Measurements from ENCODE around the gene RIOK3.

RIOK3 gene

GRCh38 chr18:23528580-23529472 lies 75.7 kb downstream of the RIOK3 start:
- no peak for DNase-seq (ENCODE audit: low spot score)

DNA sequence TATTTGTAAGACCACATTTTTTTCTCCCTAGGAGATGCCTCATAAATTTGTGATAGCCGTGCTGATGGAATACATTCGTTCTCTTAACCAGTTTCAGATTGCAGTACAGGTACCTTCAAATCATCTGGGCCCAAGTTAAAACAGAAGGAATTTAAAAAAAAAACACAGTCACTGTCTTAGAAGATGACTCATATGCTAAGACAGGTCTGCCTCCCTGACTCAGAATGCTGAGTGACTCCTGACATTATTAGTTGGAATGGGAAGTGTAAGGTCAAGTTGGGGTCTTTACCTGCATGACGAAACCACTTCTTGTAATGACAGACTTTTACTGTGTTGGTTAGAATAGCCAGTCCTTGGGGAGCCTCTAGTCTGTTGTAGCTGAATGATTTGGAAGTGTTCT lies 76.5 kb downstream of the RIOK3 start:
- no peak for DNase-seq (ENCODE audit: low spot score)

DNA sequence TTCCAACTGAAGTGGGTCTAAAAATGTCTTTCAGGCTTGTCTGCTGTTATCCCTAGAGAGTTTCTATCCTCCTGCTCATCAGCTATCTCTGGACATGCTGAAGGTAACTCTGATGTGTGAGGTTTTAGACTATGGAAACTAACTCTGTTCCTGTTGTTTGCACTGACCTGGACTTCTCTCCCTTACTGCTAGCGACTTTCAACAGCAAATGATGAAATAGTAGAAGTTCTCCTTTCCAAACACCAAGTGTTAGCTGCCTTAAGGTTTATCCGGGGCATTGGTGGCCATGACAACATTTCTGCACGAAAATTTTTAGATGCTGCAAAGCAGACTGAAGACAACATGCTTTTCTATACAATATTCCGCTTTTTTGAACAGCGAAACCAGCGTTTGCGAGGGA lies 77.1 kb downstream of the RIOK3 start:
- no peak for DNase-seq (ENCODE audit: low spot score)

GRCh38 chr18:23531912-23532311 lies 78.8 kb downstream of the RIOK3 start:
- no peak for DNase-seq (ENCODE audit: low spot score)
